GM23338 (cell line): ENCODE results near the gene SNPH. TPM values are rescaled to one million over a fixed set of nuclear protein-coding genes. Genes with fewer than 3 reads are reported as not detected.

Source experiments
- ATAC-seq: fragments of 200-7000 bp; cut with Tn5 transposase; 3 replicates; pipeline ENCODE4 v1.9.1; 2020
- DNase-seq: peaks from one replicate; pipeline ENCODE4 v3.0.0-alpha.2; 2015; ENCODE audit warnings: low spot score
- H2AFZ ChIP-seq: fragments of 200-600 bp; sonication (generic); 2 replicates; pipeline ENCODE4 v1.8.0; 2016; ENCODE audit warnings: antibody characterized with exemption, mild to moderate bottlenecking, moderate library complexity
- H3F3A ChIP-seq: fragments of 200-600 bp; sonication (generic); replicated peaks from 2 replicates; pipeline ENCODE4 v1.8.0; 2017; ENCODE audit warnings: antibody characterized with exemption, mixed run types, low read depth
- H3K27ac ChIP-seq: fragments of 200-600 bp; sonication (generic); 2 replicates; pipeline ENCODE4 v1.6.1; 2016; ENCODE audit warnings: low read depth
- H3K27me3 ChIP-seq: fragments of 200-600 bp; sonication (generic); 2 replicates; pipeline ENCODE4 v1.8.0; 2016; ENCODE audit warnings: mild to moderate bottlenecking, mixed run types, moderate library complexity; ENCODE audit not compliant: insufficient read depth
- H3K36me3 ChIP-seq: fragments of 200-600 bp; sonication (generic); 2 replicates; pipeline ENCODE4 v1.8.0; 2016; ENCODE audit warnings: mild to moderate bottlenecking; ENCODE audit not compliant: insufficient read depth
- H3K4me1 ChIP-seq: fragments of 200-600 bp; sonication (generic); 2 replicates; pipeline ENCODE4 v1.8.0; 2016; ENCODE audit warnings: mild to moderate bottlenecking, moderate library complexity; ENCODE audit not compliant: insufficient read depth
- H3K4me2 ChIP-seq: fragments of 200-600 bp; sonication (generic); 2 replicates; pipeline ENCODE4 v1.7.1; 2017; ENCODE audit warnings: mixed run types
- H3K4me3 ChIP-seq: fragments of 200-600 bp; sonication (generic); 2 replicates; pipeline ENCODE4 v1.6.1; 2016; ENCODE audit warnings: mixed run types
- H3K79me2 ChIP-seq: fragments of 200-600 bp; sonication (generic); replicated peaks from 2 replicates; pipeline ENCODE4 v1.8.0; 2017; ENCODE audit warnings: mild to moderate bottlenecking; ENCODE audit not compliant: insufficient read depth
- H3K9me2 ChIP-seq: fragments of 200-600 bp; sonication (generic); 2 replicates; pipeline ENCODE4 v1.8.0; 2017; ENCODE audit not compliant: insufficient read depth
- H4K20me1 ChIP-seq: fragments of 200-600 bp; sonication (generic); replicated peaks from 2 replicates; pipeline ENCODE4 v1.8.0; 2017; ENCODE audit warnings: mild to moderate bottlenecking; ENCODE audit not compliant: insufficient read depth
- H3K27ac Mint-ChIP-seq: 2 replicates; pipeline ENCODE4 v1.8.0; 2020; ENCODE audit warnings: inconsistent platforms, mild to moderate bottlenecking, moderate library complexity, mixed read lengths
- H3K27me3 Mint-ChIP-seq: 3 replicates; pipeline ENCODE4 v1.8.0; 2022; ENCODE audit warnings: low read depth, mild to moderate bottlenecking, moderate library complexity, mixed read lengths, inconsistent platforms; ENCODE audit not compliant: insufficient read depth, poor library complexity
- H3K36me3 Mint-ChIP-seq: 3 replicates; pipeline ENCODE4 v1.8.0; 2021; ENCODE audit warnings: low read depth, mild to moderate bottlenecking, inconsistent platforms, moderate library complexity, mixed read lengths
- H3K4me1 Mint-ChIP-seq: 3 replicates; pipeline ENCODE4 v1.8.0; 2020; ENCODE audit warnings: mild to moderate bottlenecking, inconsistent platforms, mixed read lengths
- H3K4me3 Mint-ChIP-seq: 3 replicates; pipeline ENCODE4 v1.8.0; 2021; ENCODE audit warnings: moderate library complexity, mild to moderate bottlenecking, inconsistent platforms, mixed read lengths
- H3K9me3 Mint-ChIP-seq: 3 replicates; pipeline ENCODE4 v1.8.0; 2020; ENCODE audit warnings: moderate library complexity, mild to moderate bottlenecking, inconsistent platforms, mixed read lengths
- CREB1 ChIP-seq: fragments of 250-450 bp; sonication (Bioruptor Pico); IDR thresholded peaks from 2 replicates; pipeline ENCODE4 v1.5.0; 2020; ENCODE audit warnings: low read depth, mild to moderate bottlenecking, moderate library complexity
- EZH2 ChIP-seq: fragments of 200-600 bp; sonication (generic); IDR thresholded peaks from one replicate; pipeline ENCODE4 v1.8.0; 2017; ENCODE audit warnings: antibody characterized with exemption, mild to moderate bottlenecking, low read depth; ENCODE audit not compliant: unreplicated experiment
- EZH2phosphoT487 ChIP-seq: fragments of 200-600 bp; sonication (generic); IDR thresholded peaks from one replicate; pipeline ENCODE4 v1.8.1; 2018; ENCODE audit warnings: antibody characterized with exemption; ENCODE audit not compliant: unreplicated experiment
- JUNB ChIP-seq: IDR thresholded peaks from one replicate; pipeline ENCODE4 v1.6.1; 2016; ENCODE audit warnings: antibody characterized with exemption; ENCODE audit not compliant: unreplicated experiment
- NANOG ChIP-seq: IDR thresholded peaks from 2 replicates; pipeline ENCODE4 v1.6.1; 2016; ENCODE audit warnings: antibody characterized with exemption, borderline replicate concordance
- POLR2AphosphoS5 ChIP-seq: IDR thresholded peaks from 2 replicates; pipeline ENCODE4 v1.6.1; 2016; ENCODE audit warnings: antibody characterized with exemption, low read depth
- STAT1 ChIP-seq: IDR thresholded peaks from one replicate; pipeline ENCODE4 v1.6.1; 2016; ENCODE audit warnings: antibody characterized with exemption; ENCODE audit not compliant: unreplicated experiment
- ZNF114 ChIP-seq: fragments of 250-450 bp; sonication (Bioruptor Pico); IDR thresholded peaks from 2 replicates; pipeline ENCODE4 v1.5.0; 2020; ENCODE audit warnings: mild to moderate bottlenecking, moderate library complexity
- polyA plus RNA-seq: library from polyadenylated mRNA; unstranded; fragments of >200 nt; fragmentation: Nextera tagmentation; extraction: Ambion mirVana; gene quantifications from 2 replicates; pipeline ENCODE4 v1.2.1, GENCODE V29; 2016
- total RNA-seq: library from RNA; depleted of rRNA; stranded (reverse); fragments of >200 nt; shearing (Covaris generic); gene quantifications from 2 replicates; pipeline ENCODE4 v1.2.3, GENCODE V29; 2014
- TF ChIP-seq, protein P1 (sequence below): IDR thresholded peaks from 2 replicates; pipeline ENCODE4 v1.6.1; 2016; ENCODE audit warnings: antibody characterized with exemption
- TF ChIP-seq, protein P2 (sequence below): fragments of 250-450 bp; sonication (Bioruptor Pico); IDR thresholded peaks from 2 replicates; pipeline ENCODE4 v1.5.0; 2020; ENCODE audit warnings: mild to moderate bottlenecking, moderate library complexity
- TF ChIP-seq, protein P3 (sequence below): IDR thresholded peaks from one replicate; pipeline ENCODE4 v1.6.1; 2018; ENCODE audit warnings: antibody characterized with exemption; ENCODE audit not compliant: unreplicated experiment
- TF ChIP-seq, protein P4 (sequence below), 2 experiments: fragments of 200-600 bp in 1 of 2; sonication (generic) in 1 of 2; conservative IDR thresholded peaks; 2 replicates each; pipeline versions ENCODE4 v1.5.1 to v1.6.1; 2016 to 2017; ENCODE audit warnings: antibody characterized with exemption in 2 of 2, low read depth in 2 of 2, mild to moderate bottlenecking in 2 of 2, moderate library complexity in 1 of 2

Gene SNPH
- total and polyA plus RNA-seq, 2 experiments from 2014 or later, result 1.5 to 5.8 TPM

DNA sequence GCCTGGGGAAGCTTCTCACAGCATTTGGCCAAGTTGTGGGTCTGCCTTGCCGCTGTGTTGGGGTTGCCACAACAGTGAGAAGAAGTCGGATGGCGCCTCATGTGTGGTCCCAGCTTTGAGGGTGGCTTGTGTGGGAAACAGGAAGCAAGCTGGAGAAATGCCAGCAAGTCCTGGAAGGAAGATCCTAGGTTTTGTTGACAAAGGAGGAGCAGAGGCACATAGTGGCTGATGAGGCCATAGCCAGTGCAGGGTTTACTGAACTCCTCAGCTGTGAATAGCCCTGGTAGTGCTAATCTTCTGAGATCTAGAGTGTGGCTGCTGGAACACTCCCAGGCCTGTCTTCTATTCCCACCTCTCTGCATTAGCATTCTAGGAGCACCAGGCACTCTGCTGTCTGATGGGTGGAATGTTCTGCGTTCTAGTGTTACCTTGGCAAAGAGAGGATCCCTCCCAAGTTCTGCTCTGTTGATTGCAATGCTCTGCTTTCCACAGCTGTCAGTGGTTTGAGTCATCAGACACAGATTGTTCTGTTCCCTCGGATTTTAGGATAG lies 25.2 kb downstream of the SNPH start:
- H3K4me2 ChIP-seq, result no peak overlapping the region
- no peak for DNase-seq
- no peak for TF ChIP-seq EZH2phosphoT487
- TF ChIP-seq EZH2, result no peak
- TF ChIP-seq JUNB, result no peak
- TF ChIP-seq, protein P1, sequence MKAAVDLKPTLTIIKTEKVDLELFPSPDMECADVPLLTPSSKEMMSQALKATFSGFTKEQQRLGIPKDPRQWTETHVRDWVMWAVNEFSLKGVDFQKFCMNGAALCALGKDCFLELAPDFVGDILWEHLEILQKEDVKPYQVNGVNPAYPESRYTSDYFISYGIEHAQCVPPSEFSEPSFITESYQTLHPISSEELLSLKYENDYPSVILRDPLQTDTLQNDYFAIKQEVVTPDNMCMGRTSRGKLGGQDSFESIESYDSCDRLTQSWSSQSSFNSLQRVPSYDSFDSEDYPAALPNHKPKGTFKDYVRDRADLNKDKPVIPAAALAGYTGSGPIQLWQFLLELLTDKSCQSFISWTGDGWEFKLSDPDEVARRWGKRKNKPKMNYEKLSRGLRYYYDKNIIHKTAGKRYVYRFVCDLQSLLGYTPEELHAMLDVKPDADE, result no peak
- no peak for TF ChIP-seq ZNF114
- TF ChIP-seq, protein P2, sequence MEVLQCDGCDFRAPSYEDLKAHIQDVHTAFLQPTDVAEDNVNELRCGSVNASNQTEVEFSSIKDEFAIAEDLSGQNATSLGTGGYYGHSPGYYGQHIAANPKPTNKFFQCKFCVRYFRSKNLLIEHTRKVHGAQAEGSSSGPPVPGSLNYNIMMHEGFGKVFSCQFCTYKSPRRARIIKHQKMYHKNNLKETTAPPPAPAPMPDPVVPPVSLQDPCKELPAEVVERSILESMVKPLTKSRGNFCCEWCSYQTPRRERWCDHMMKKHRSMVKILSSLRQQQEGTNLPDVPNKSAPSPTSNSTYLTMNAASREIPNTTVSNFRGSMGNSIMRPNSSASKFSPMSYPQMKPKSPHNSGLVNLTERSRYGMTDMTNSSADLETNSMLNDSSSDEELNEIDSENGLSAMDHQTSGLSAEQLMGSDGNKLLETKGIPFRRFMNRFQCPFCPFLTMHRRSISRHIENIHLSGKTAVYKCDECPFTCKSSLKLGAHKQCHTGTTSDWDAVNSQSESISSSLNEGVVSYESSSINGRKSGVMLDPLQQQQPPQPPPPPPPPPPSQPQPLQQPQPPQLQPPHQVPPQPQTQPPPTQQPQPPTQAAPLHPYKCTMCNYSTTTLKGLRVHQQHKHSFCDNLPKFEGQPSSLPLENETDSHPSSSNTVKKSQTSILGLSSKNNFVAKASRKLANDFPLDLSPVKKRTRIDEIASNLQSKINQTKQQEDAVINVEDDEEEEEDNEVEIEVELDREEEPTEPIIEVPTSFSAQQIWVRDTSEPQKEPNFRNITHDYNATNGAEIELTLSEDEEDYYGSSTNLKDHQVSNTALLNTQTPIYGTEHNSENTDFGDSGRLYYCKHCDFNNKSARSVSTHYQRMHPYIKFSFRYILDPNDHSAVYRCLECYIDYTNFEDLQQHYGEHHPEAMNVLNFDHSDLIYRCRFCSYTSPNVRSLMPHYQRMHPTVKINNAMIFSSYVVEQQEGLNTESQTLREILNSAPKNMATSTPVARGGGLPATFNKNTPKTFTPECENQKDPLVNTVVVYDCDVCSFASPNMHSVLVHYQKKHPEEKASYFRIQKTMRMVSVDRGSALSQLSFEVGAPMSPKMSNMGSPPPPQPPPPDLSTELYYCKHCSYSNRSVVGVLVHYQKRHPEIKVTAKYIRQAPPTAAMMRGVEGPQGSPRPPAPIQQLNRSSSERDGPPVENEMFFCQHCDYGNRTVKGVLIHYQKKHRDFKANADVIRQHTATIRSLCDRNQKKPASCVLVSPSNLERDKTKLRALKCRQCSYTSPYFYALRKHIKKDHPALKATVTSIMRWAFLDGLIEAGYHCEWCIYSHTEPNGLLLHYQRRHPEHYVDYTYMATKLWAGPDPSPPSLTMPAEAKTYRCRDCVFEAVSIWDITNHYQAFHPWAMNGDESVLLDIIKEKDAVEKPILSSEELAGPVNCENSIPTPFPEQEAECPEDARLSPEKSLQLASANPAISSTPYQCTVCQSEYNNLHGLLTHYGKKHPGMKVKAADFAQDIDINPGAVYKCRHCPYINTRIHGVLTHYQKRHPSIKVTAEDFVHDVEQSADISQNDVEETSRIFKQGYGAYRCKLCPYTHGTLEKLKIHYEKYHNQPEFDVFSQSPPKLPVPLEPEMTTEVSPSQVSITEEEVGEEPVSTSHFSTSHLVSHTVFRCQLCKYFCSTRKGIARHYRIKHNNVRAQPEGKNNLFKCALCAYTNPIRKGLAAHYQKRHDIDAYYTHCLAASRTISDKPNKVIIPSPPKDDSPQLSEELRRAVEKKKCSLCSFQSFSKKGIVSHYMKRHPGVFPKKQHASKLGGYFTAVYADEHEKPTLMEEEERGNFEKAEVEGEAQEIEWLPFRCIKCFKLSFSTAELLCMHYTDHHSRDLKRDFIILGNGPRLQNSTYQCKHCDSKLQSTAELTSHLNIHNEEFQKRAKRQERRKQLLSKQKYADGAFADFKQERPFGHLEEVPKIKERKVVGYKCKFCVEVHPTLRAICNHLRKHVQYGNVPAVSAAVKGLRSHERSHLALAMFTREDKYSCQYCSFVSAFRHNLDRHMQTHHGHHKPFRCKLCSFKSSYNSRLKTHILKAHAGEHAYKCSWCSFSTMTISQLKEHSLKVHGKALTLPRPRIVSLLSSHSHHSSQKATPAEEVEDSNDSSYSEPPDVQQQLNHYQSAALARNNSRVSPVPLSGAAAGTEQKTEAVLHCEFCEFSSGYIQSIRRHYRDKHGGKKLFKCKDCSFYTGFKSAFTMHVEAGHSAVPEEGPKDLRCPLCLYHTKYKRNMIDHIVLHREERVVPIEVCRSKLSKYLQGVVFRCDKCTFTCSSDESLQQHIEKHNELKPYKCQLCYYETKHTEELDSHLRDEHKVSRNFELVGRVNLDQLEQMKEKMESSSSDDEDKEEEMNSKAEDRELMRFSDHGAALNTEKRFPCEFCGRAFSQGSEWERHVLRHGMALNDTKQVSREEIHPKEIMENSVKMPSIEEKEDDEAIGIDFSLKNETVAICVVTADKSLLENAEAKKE (CRISPR knock-in tag), result no peak
- no peak for TF ChIP-seq POLR2AphosphoS5
- TF ChIP-seq, protein P3, sequence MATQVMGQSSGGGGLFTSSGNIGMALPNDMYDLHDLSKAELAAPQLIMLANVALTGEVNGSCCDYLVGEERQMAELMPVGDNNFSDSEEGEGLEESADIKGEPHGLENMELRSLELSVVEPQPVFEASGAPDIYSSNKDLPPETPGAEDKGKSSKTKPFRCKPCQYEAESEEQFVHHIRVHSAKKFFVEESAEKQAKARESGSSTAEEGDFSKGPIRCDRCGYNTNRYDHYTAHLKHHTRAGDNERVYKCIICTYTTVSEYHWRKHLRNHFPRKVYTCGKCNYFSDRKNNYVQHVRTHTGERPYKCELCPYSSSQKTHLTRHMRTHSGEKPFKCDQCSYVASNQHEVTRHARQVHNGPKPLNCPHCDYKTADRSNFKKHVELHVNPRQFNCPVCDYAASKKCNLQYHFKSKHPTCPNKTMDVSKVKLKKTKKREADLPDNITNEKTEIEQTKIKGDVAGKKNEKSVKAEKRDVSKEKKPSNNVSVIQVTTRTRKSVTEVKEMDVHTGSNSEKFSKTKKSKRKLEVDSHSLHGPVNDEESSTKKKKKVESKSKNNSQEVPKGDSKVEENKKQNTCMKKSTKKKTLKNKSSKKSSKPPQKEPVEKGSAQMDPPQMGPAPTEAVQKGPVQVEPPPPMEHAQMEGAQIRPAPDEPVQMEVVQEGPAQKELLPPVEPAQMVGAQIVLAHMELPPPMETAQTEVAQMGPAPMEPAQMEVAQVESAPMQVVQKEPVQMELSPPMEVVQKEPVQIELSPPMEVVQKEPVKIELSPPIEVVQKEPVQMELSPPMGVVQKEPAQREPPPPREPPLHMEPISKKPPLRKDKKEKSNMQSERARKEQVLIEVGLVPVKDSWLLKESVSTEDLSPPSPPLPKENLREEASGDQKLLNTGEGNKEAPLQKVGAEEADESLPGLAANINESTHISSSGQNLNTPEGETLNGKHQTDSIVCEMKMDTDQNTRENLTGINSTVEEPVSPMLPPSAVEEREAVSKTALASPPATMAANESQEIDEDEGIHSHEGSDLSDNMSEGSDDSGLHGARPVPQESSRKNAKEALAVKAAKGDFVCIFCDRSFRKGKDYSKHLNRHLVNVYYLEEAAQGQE, result no peak
- no peak for TF ChIP-seq STAT1
- TF ChIP-seq NANOG, result no peak
- no peak for TF ChIP-seq CREB1
- TF ChIP-seq, protein P4, sequence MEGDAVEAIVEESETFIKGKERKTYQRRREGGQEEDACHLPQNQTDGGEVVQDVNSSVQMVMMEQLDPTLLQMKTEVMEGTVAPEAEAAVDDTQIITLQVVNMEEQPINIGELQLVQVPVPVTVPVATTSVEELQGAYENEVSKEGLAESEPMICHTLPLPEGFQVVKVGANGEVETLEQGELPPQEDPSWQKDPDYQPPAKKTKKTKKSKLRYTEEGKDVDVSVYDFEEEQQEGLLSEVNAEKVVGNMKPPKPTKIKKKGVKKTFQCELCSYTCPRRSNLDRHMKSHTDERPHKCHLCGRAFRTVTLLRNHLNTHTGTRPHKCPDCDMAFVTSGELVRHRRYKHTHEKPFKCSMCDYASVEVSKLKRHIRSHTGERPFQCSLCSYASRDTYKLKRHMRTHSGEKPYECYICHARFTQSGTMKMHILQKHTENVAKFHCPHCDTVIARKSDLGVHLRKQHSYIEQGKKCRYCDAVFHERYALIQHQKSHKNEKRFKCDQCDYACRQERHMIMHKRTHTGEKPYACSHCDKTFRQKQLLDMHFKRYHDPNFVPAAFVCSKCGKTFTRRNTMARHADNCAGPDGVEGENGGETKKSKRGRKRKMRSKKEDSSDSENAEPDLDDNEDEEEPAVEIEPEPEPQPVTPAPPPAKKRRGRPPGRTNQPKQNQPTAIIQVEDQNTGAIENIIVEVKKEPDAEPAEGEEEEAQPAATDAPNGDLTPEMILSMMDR (conservative IDR thresholded peaks at IDR 0.05; ENCODE audit: low read depth in 2 of 2), result no peak
- no peaks in the 10 kb centered on the region for H3K79me2 ChIP-seq
- Mint-ChIP-seq H3K4me1 (no peaks in the 10 kb centered on the region), H3K36me3 (no peaks in the 10 kb centered on the region), H3K27ac (no peak overlapping the region), H3K4me3 (no peak overlapping the region), H3K9me3 (no peaks in the 10 kb centered on the region), H3K27me3 (peaks cover 5% of the 10 kb centered on the region)
- ATAC-seq, result no peak
- H4K20me1 ChIP-seq, result no peaks in the 10 kb centered on the region
- H3K9me2 ChIP-seq, result no peaks in the 10 kb centered on the region
- H3K27me3 ChIP-seq, result no peaks in the 10 kb centered on the region
- no peaks in the 10 kb centered on the region for H3F3A ChIP-seq
- H3K4me1 ChIP-seq, result no peaks in the 10 kb centered on the region
- no peak overlapping the region for H2AFZ ChIP-seq
- H3K36me3 ChIP-seq, result no peaks in the 10 kb centered on the region
- no peak overlapping the region for H3K27ac ChIP-seq
- no peak overlapping the region for H3K4me3 ChIP-seq
